K562 (cell line): Measurements from ENCODE around the gene VPS4A.

Source experiments
- BRCA1 ChIP-seq, 2 experiments: fragments of 450-650 bp in 1 of 2; sonication (generic) in 1 of 2; formaldehyde crosslinking in 1 of 2; IDR thresholded peaks; 2 replicates each; pipeline versions ENCODE4 v1.5.0 to v1.6.1; 2017 to 2020; ENCODE audit warnings: mild to moderate bottlenecking in 1 of 2, missing genetic modification reagents in 1 of 2
- EP300 ChIP-seq: IDR thresholded peaks from 2 replicates; pipeline ENCODE4 v1.6.1; 2012; ENCODE audit warnings: low read length, improper control_type of control experiment
- EZH2 ChIP-seq: IDR thresholded peaks from 2 replicates; pipeline ENCODE4 v1.6.1; 2012; ENCODE audit warnings: low read depth, mild to moderate bottlenecking, inconsistent platforms, low read length, borderline replicate concordance
- MAFK ChIP-seq: IDR thresholded peaks from 2 replicates; pipeline ENCODE4 v1.6.1; 2011; ENCODE audit warnings: low read length, improper control_type of control experiment
- MIER1 ChIP-seq: fragments of 450-650 bp; IDR thresholded peaks from 2 replicates; pipeline ENCODE4 v1.6.1; 2016; ENCODE audit warnings: antibody characterized with exemption, mild to moderate bottlenecking, low read depth
- POLR2A ChIP-seq: fragments of 450-650 bp; conservative IDR thresholded peaks from 2 replicates; pipeline ENCODE4 v1.6.1; 2016
- SRF ChIP-seq, 2 experiments: fragments of 250-450, 450-650 bp in 1 of 2; sonication (Bioruptor Pico) in 1 of 2; sonication (generic) in 1 of 2; formaldehyde crosslinking; IDR thresholded peaks; 2 replicates each; pipeline versions ENCODE4 v1.5.0 to v1.5.1; 2020 to 2022; ENCODE audit warnings: mild to moderate bottlenecking in 1 of 2, missing genetic modification reagents in 1 of 2
- STAT5B ChIP-seq: fragments of 250-450 bp; sonication (Bioruptor Pico); IDR thresholded peaks from 2 replicates; pipeline ENCODE4 v1.8.0; 2021; ENCODE audit warnings: mild to moderate bottlenecking, inconsistent platforms
- TARDBP ChIP-seq: fragments of 450-650 bp; IDR thresholded peaks from 2 replicates; pipeline ENCODE4 v1.6.1; 2016
- ZNF639 ChIP-seq, 2 experiments: fragments of 200-800 bp in 1 of 2; sonication (Bioruptor generic) in 1 of 2; sonication (generic) in 1 of 2; formaldehyde crosslinking in 1 of 2; IDR thresholded peaks in 1 of 2; conservative IDR thresholded peaks in 1 of 2; 2 replicates each; pipeline versions ENCODE4 v1.5.0 to v1.6.1; 2016 to 2020; ENCODE audit warnings: missing compliant biosample characterization in 1 of 2, missing genetic modification characterization in 1 of 2, missing genetic modification reagents in 1 of 2
- TF ChIP-seq, protein P1 (sequence below), 3 experiments: IDR thresholded peaks in 2 of 3; conservative IDR thresholded peaks in 1 of 3; 2 replicates each; pipeline ENCODE4 v1.5.1; 2011 to 2012; ENCODE audit warnings: low read length in 3 of 3, mild to moderate bottlenecking in 3 of 3, control low read depth in 2 of 3, improper control_type of control experiment in 1 of 3, inconsistent platforms in 1 of 3, low read depth in 1 of 3, mixed read lengths in 1 of 3, moderate library complexity in 1 of 3; ENCODE audit not compliant: insufficient read depth in 2 of 3

DNA sequence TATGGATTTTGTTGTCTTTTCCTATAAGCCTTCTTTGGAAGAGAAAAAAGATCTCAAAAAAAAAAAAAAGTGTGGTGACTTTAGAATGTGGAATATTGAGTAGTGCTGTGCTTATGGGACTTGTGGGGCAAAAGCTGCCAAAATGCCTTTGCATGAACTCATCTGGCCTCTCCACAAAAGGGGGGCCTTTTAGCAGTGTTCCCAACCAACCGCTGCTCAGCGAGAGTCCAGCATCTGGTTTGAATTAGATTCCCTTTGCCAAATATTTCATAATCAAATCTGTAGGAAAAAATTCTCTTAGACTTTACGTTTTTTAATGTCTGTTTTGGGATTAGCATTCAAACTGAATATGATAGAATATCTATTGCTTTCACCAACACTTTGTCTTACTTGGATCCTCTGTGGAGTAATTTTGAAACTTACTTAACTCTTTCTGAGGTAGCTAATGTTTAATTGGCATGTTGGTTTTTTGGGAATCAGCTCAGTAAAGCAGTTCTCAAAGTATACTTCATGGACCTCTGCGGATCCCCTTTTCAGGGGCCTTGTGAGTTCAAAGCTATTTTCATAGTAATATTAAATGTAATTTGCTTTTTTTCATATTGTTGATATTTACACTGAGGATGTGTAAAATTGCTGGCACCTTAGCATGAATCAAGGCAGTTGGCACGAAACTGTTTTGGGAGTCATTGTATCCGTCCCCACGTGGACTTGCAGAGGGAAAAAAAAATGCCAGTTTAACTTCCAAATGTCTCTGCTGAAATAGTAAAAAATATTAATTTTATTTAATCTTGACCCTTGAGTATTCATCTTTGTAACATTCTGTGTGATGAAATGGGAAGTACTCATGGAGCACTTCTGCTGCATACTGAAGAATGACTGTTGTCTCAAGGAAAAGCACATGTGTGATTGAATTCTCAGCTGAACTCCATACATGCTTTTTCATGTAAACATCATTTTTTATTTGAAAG lies 34.7 kb upstream of the VPS4A start:
- TF ChIP-seq MAFK (no peak), BRCA1 (IDR thresholded peaks at IDR 0.05) (no peak), BRCA1 (CRISPR knock-in tag; IDR thresholded peaks at IDR 0.05) (no peak), SRF (CRISPR knock-in tag; IDR thresholded peaks at IDR 0.05) (no peak), POLR2A (no peak), TARDBP (no peak), STAT5B (CRISPR knock-in tag) (no peak), ZNF639 (CRISPR knock-in tag; conservative IDR thresholded peaks at IDR 0.05 in 1 of 2, IDR thresholded peaks at IDR 0.05 in 1 of 2) (no peak), EP300 (no peak), EZH2 (no peak), MIER1 (no peak)
- TF ChIP-seq, protein P1, sequence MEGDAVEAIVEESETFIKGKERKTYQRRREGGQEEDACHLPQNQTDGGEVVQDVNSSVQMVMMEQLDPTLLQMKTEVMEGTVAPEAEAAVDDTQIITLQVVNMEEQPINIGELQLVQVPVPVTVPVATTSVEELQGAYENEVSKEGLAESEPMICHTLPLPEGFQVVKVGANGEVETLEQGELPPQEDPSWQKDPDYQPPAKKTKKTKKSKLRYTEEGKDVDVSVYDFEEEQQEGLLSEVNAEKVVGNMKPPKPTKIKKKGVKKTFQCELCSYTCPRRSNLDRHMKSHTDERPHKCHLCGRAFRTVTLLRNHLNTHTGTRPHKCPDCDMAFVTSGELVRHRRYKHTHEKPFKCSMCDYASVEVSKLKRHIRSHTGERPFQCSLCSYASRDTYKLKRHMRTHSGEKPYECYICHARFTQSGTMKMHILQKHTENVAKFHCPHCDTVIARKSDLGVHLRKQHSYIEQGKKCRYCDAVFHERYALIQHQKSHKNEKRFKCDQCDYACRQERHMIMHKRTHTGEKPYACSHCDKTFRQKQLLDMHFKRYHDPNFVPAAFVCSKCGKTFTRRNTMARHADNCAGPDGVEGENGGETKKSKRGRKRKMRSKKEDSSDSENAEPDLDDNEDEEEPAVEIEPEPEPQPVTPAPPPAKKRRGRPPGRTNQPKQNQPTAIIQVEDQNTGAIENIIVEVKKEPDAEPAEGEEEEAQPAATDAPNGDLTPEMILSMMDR (IDR thresholded peaks at IDR 0.05 in 2 of 3, conservative IDR thresholded peaks at IDR 0.05 in 1 of 3; ENCODE audit: insufficient read depth in 2 of 3, low read depth in 1 of 3, low read length in 3 of 3), result no peak
